HCT116 (cell line): ENCODE results near the gene CHCHD10. TPM values are rescaled to one million over a fixed set of nuclear protein-coding genes. Genes with fewer than 3 reads are reported as not detected.
A peak's percentile ranks its signal among the peaks of the same experiment; 100 is the strongest.

Source experiments
- ATAC-seq: fragments of 200-7000 bp; cut with Tn5 transposase; 2 replicates; pipeline ENCODE4 v1.9.1; 2020; ENCODE audit warnings: mild to moderate bottlenecking, moderate library complexity
- BruUV-seq: library from RNA; stranded (reverse); fragments of 400-500 nt; replicated peaks from 2 replicates; lab custom pipeline; 2021; lab: Mats Ljungman, UMichigan
- CTCF ChIA-PET: fragments of 300-600 bp; sonication (Branson Sonifier 250); formaldehyde crosslinking; loops from one replicate; lab custom pipeline; 2021; ENCODE audit warnings: antibody characterized with exemption; lab: Charles Lee
- POLR2A ChIA-PET: fragments of 300-600, 350-600 bp; sonication (Branson Sonifier 250); formaldehyde crosslinking; loops from one replicate; lab custom pipeline; 2021; ENCODE audit warnings: antibody characterized with exemption; lab: Charles Lee
- RAD21 ChIA-PET, 2 experiments: fragments of 300-600 bp; sonication (Branson Sonifier 250); formaldehyde crosslinking; loops; one replicate each; lab custom pipeline; 2023; ENCODE audit warnings: low total read pairs in 2 of 2; ENCODE audit not compliant: uncharacterized antibody in 2 of 2, unreplicated experiment in 2 of 2, low non-redundant PET in 1 of 2; lab: Charles Lee
- DNase-seq: peaks from one replicate; pipeline ENCODE4 v3.0.0-alpha.2; 2010; ENCODE audit warnings: low read depth, low spot score
- H2AFZ ChIP-seq: fragments of 200-600 bp; shearing (Covaris generic), sonication (generic); 2 replicates; pipeline ENCODE4 v1.6.1; 2017; ENCODE audit warnings: low read depth, mixed run types, mixed read lengths, antibody characterized with exemption, low read length; ENCODE audit not compliant: poor library complexity, severe bottlenecking
- H3K27ac ChIP-seq: 2 replicates; pipeline ENCODE4 v1.5.1; 2012; ENCODE audit warnings: low read depth, low read length
- H3K27me3 ChIP-seq: fragments of 200-600 bp; sonication (generic); 2 replicates; pipeline ENCODE4 v1.6.1; 2016; ENCODE audit warnings: mixed run types, low read length, mixed read lengths; ENCODE audit not compliant: insufficient read depth
- H3K36me3 ChIP-seq, 2 experiments: fragments of 200-500 bp in 1 of 2; fragments of 200-600 bp in 1 of 2; sonication (Bioruptor generic) in 1 of 2; sonication (generic) in 1 of 2; 2 replicates each; pipeline versions ENCODE4 v1.5.1 to v1.6.1; 2014 to 2016; ENCODE audit warnings: low read length in 2 of 2, inconsistent platforms in 1 of 2, mixed read lengths in 1 of 2, mixed run types in 1 of 2; ENCODE audit not compliant: insufficient read depth in 2 of 2, control insufficient read depth in 1 of 2
- H3K4me1 ChIP-seq, 2 experiments: fragments of 200-600 bp in 1 of 2; sonication (generic) in 1 of 2; 2 replicates each; pipeline versions ENCODE4 v1.5.1 to v1.6.1; 2012 to 2017; ENCODE audit warnings: low read length in 2 of 2, inconsistent platforms in 1 of 2, mild to moderate bottlenecking in 1 of 2, mixed read lengths in 1 of 2, mixed run types in 1 of 2, moderate library complexity in 1 of 2; ENCODE audit not compliant: insufficient read depth in 2 of 2, control insufficient read depth in 1 of 2
- H3K4me2 ChIP-seq: fragments of 200-600 bp; sonication (generic); 2 replicates; pipeline ENCODE4 v1.6.1; 2017; ENCODE audit warnings: mixed run types, low read length, mixed read lengths
- H3K4me3 ChIP-seq, 2 experiments: fragments of 200-600 bp in 1 of 2; sonication (generic) in 1 of 2; replicated peaks in 1 of 2; 2 replicates each; pipeline ENCODE4 v1.5.1; 2011 to 2016; ENCODE audit warnings: low read length in 2 of 2, control low read depth in 1 of 2, low read depth in 1 of 2, mild to moderate bottlenecking in 1 of 2, mixed read lengths in 1 of 2, mixed run types in 1 of 2
- H3K79me2 ChIP-seq: fragments of 200-600 bp; sonication (generic); 2 replicates; pipeline ENCODE4 v1.6.1; 2017; ENCODE audit warnings: mild to moderate bottlenecking, mixed run types, low read length, moderate library complexity, mixed read lengths; ENCODE audit not compliant: insufficient read depth
- H3K9ac ChIP-seq: fragments of 200-600 bp; sonication (generic); 2 replicates; pipeline ENCODE4 v1.6.1; 2016; ENCODE audit warnings: low read length, mixed read lengths
- H3K9me2 ChIP-seq: fragments of 200-600 bp; sonication (generic), shearing (Covaris generic); 2 replicates; pipeline ENCODE4 v1.6.1; 2017; ENCODE audit warnings: mixed run types, mild to moderate bottlenecking, moderate library complexity; ENCODE audit not compliant: insufficient read depth
- H3K9me3 ChIP-seq, 2 experiments: fragments of 200-500 bp in 1 of 2; fragments of 200-600 bp in 1 of 2; sonication (Bioruptor generic) in 1 of 2; sonication (generic) in 1 of 2; 2 replicates each; pipeline ENCODE4 v1.6.1; 2014 to 2017; ENCODE audit warnings: low read length in 2 of 2, mixed read lengths in 2 of 2, inconsistent platforms in 1 of 2, low read depth in 1 of 2, mild to moderate bottlenecking in 1 of 2, mixed run types in 1 of 2, moderate library complexity in 1 of 2; ENCODE audit not compliant: control insufficient read depth in 1 of 2, insufficient read depth in 1 of 2
- H4K20me1 ChIP-seq: fragments of 200-600 bp; sonication (generic), shearing (Covaris generic); 2 replicates; pipeline ENCODE4 v1.6.1; 2017; ENCODE audit warnings: mixed run types, mild to moderate bottlenecking, moderate library complexity; ENCODE audit not compliant: insufficient read depth
- ATF3 ChIP-seq: IDR thresholded peaks from 2 replicates; pipeline ENCODE4 v1.6.1; 2012
- CBX3 ChIP-seq: IDR thresholded peaks from 2 replicates; pipeline ENCODE4 v1.6.1; 2012; ENCODE audit warnings: low read depth
- CEBPB ChIP-seq: IDR thresholded peaks from 2 replicates; pipeline ENCODE4 v1.6.1; 2012; ENCODE audit warnings: low read depth
- CTCF ChIP-seq, 3 experiments: fragments of 200-600 bp in 1 of 3; sonication (generic) in 1 of 3; IDR thresholded peaks in 2 of 3; conservative IDR thresholded peaks in 1 of 3; 2 replicates each; pipeline ENCODE4 v1.5.1; 2012 to 2017; ENCODE audit warnings: low read depth in 2 of 3, low read length in 2 of 3, antibody characterized with exemption in 1 of 3, borderline replicate concordance in 1 of 3, control low read depth in 1 of 3, mild to moderate bottlenecking in 1 of 3, mixed read lengths in 1 of 3, mixed run types in 1 of 3, moderate library complexity in 1 of 3; ENCODE audit not compliant: insufficient read depth in 1 of 3
- EGR1 ChIP-seq: IDR thresholded peaks from 2 replicates; pipeline ENCODE4 v1.6.1; 2012; ENCODE audit warnings: low read depth
- ELF1 ChIP-seq: IDR thresholded peaks from 2 replicates; pipeline ENCODE4 v1.6.1; 2012; ENCODE audit warnings: low read depth, borderline replicate concordance
- EZH2 ChIP-seq: fragments of 200-600 bp; sonication (generic); IDR thresholded peaks from 2 replicates; pipeline ENCODE4 v1.6.1; 2017; ENCODE audit warnings: antibody characterized with exemption, mixed run types
- JUND ChIP-seq: IDR thresholded peaks from 2 replicates; pipeline ENCODE4 v1.6.1; 2012
- MAX ChIP-seq: IDR thresholded peaks from 2 replicates; pipeline ENCODE4 v1.6.1; 2012
- REST ChIP-seq: IDR thresholded peaks from 2 replicates; pipeline ENCODE4 v1.6.1; 2012; ENCODE audit warnings: low read depth
- SP1 ChIP-seq: IDR thresholded peaks from 2 replicates; pipeline ENCODE4 v1.6.1; 2012; ENCODE audit warnings: low read depth
- ZFX ChIP-seq: fragments of 450-650 bp; IDR thresholded peaks from 2 replicates; pipeline ENCODE4 v1.6.1; 2017
- intact Hi-C: fragments of 100-400 bp; cut with micrococcal nuclease; formaldehyde crosslinking; loops from 2 replicates; pipeline ENCODE4 v1.10.0; 2022
- total RNA-seq: library from RNA; stranded (reverse); gene quantifications from one replicate; pipeline ENCODE4 v1.2.1, GENCODE V29; 2021; ENCODE audit not compliant: unreplicated experiment

CHCHD10 gene
- total RNA-seq, 1 experiment from 2014 or later: 279 TPM

- TF ChIP-seq ATF3: no peak
- no peak for TF ChIP-seq JUND
- peak; percentile 69; the same call in 1 of the 2 replicates for TF ChIP-seq ELF1
- TF ChIP-seq REST: no peak
- TF ChIP-seq CEBPB: no peak
- TF ChIP-seq EZH2: no peak
- TF ChIP-seq CBX3: no peak
- TF ChIP-seq EGR1: no peak
- TF ChIP-seq MAX: no peak
Observed at GRCh38 chr22:23750714-23751440, 16.9 kb downstream of the CHCHD10 start, which contains the start of gene ZNF70 (continued).

- Histone ChIP-seq H3K27me3 (no peaks in the 10 kb centered on the region), H3K36me3 (no peaks in the 10 kb centered on the region), H4K20me1 (no peaks in the 10 kb centered on the region), H3K4me2 (peak overlapping the region; percentile 94), H3K4me3 (peak overlapping the region; percentile 65 to 82), H3K9me2 (no peaks in the 10 kb centered on the region), H3K4me1 (peaks cover 8 to 25% of the 10 kb centered on the region in 2 experiments), H3K27ac (peak overlapping the region; percentile 53), H3K9me3 (no peaks in the 10 kb centered on the region), H2AFZ (no peak overlapping the region), H3K79me2 (no peaks in the 10 kb centered on the region), H3K9ac (peak overlapping the region; percentile 92)
- RAD21 ChIA-PET: no interaction called here
- TSS peak; percentile 80 for BruUV-seq
- DNase-seq (no peak), ATAC-seq (no peak)
- TF ChIP-seq CTCF (IDR thresholded peaks at IDR 0.05 in 2 of 3, conservative IDR thresholded peaks at IDR 0.05 in 1 of 3; ENCODE audit: borderline replicate concordance in 1 of 3, insufficient read depth in 1 of 3, low read depth in 2 of 3, low read length in 2 of 3): no peak
- no peak for TF ChIP-seq ZFX
- no peak for TF ChIP-seq SP1
- no peak for TF ChIP-seq MAX
- CTCF ChIA-PET: interaction anchor here (0.8 to 1.0 kb wide), 2 partner anchors 12 to 99 kb away, joined by 3 read pairs; no protein-coding TSS in a partner anchor
- intact Hi-C loops: no loop called here
- POLR2A ChIA-PET: interaction anchor here (0.9 kb wide), 2 partner anchors 33 to 108 kb away, joined by 3 read pairs; partner anchors contain the start of gene SLC2A11
Observed at GRCh38 chr22:23750367-23750713, 17.4 kb downstream of the CHCHD10 start.
